ENCODE measurements around the gene FAR2.

The FAR2 gene

DNA sequence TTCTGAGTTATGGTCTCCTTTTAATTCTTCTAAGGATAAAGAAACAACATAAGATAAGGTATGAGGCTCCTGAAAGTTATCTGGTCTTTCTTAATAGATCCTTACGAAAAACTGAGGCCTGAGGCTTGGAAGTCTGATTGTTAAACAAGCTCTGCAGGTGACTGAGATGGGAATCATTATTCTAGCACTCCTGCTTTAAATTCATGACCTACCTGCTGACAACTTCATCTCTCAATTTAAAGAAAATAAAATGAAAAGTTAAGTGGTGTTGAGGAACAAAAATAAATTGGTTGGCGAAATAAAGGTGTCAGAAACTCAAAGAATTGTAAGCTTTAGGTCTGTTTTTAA lies 80.1 kb downstream of the FAR2 start:
- H3K4me3 ChIP-seq (ENCODE audit: low read depth, low read length): no peak overlapping the region
- no peak for DNase-seq (ENCODE audit: low read depth)
- TF ChIP-seq, protein P1, sequence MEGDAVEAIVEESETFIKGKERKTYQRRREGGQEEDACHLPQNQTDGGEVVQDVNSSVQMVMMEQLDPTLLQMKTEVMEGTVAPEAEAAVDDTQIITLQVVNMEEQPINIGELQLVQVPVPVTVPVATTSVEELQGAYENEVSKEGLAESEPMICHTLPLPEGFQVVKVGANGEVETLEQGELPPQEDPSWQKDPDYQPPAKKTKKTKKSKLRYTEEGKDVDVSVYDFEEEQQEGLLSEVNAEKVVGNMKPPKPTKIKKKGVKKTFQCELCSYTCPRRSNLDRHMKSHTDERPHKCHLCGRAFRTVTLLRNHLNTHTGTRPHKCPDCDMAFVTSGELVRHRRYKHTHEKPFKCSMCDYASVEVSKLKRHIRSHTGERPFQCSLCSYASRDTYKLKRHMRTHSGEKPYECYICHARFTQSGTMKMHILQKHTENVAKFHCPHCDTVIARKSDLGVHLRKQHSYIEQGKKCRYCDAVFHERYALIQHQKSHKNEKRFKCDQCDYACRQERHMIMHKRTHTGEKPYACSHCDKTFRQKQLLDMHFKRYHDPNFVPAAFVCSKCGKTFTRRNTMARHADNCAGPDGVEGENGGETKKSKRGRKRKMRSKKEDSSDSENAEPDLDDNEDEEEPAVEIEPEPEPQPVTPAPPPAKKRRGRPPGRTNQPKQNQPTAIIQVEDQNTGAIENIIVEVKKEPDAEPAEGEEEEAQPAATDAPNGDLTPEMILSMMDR (IDR thresholded peaks at IDR 0.05; ENCODE audit: low read depth, low read length, missing control alignments): no peak
- in situ Hi-C loops (cut with HindIII; ENCODE audit: low sequenced_read_pairs): no loop called here

DNA sequence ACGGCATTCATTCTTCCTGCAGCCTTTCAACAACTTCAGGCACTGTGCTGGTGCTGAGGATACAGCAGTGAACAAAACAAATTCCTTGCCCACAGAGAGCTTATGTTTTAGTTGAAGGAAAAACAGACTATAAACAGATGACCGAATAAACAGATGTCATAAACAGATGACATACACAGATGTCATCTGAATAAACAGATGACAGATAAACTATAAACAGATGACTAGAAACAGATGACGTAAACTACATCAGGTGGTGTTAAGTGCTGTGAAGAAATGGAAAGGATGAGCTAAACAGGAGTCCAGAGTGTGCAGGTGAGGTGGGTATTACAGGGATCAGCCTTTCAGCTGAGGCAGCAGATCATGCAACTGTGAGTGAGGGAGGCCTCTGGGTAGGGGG lies 80.9 kb downstream of the FAR2 start:
- no peak overlapping the region for H3K4me3 ChIP-seq (ENCODE audit: low read depth, low read length)
- TF ChIP-seq, protein P1 (IDR thresholded peaks at IDR 0.05; ENCODE audit: low read depth, low read length, missing control alignments): no peak
- in situ Hi-C loops (cut with HindIII; ENCODE audit: low sequenced_read_pairs): no loop called here
- DNase-seq (ENCODE audit: low read depth): no peak

DNA sequence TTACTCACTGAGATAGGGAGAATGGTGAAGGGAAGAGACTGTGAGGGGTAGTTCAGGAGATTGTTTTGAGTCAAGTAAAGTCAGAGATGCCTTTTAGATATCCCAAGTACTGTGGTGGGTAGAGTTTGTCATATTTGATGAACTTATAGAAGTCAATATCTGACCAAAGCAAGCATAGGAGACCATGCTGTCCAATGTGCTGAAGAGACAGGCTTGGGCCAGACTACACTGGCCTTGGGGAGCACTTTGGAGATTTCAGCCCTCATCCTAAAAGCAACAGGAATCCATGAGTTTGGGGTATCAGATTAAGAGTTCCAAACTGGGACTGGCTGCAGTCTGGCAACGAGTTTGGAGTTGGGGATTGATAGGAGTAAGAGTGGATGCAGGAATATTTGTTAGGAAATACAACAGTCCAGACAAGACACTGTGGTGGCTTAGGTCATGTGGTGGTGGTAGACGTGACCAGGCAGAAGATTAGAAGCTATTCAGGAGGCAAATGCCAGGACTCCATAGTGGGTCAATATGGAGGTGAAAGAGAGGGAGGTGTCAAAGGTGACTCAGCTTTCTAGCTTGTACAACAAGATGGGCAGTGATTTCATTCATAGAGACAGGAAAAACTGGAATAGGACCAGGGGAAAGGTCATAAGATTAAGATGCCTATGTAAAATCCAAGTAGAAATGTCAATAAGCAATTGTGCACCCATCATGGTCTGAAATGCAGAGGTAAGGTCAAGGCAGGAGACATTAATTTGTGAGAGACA lies 81.9 kb downstream of the FAR2 start:
- DNase-seq (ENCODE audit: low read depth): no peak
- no peak overlapping the region for H3K4me3 ChIP-seq (ENCODE audit: low read depth, low read length)
- TF ChIP-seq, protein P1 (IDR thresholded peaks at IDR 0.05; ENCODE audit: low read depth, low read length, missing control alignments): no peak
- in situ Hi-C loops (cut with HindIII; ENCODE audit: low sequenced_read_pairs): no loop called here

DNA sequence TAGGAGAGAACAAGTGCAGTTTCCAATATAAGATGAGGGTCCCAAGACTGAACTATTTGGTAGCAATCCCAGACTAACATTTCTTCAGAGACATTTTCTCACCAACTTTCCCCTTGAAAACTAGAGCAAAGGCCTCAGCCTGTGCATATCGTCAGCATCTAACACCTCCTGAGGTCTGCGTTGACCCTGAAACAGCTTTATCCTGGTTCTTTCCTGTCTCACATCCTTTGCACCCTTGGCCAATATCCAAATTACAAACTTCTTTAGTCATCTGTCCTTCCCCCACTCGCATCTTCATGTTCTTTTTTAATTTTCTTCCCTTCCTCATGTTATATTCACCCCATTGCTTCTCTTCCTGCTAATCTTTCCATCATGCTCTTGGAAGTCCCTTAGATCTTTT lies 83.0 kb downstream of the FAR2 start:
- no peak overlapping the region for H3K4me3 ChIP-seq (ENCODE audit: low read depth, low read length)
- in situ Hi-C loops (cut with HindIII; ENCODE audit: low sequenced_read_pairs): no loop called here
- DNase-seq (ENCODE audit: low read depth): no peak
- TF ChIP-seq, protein P1 (IDR thresholded peaks at IDR 0.05; ENCODE audit: low read depth, low read length, missing control alignments): no peak

DNA sequence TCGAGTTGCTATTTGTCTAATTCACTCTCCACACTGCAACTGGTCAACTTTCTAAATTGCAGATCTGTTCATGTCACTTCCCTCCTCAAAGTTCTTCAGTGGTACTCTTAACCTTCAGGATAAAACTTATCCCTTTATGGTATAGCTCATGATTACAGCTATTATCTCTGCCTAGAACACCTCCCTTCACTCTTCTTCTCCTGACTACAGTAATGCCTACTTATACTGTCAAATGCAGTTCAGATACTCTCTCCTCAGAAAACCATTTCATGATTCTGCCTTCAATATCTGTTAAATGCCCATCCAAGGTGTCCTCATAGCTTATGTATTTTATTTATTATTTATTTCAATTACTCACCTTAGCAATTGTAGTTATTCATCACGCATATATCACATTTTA lies 85.5 kb downstream of the FAR2 start:
- TF ChIP-seq, protein P1 (IDR thresholded peaks at IDR 0.05; ENCODE audit: low read depth, low read length, missing control alignments): no peak
- no peak for DNase-seq (ENCODE audit: low read depth)
- in situ Hi-C loops (cut with HindIII; ENCODE audit: low sequenced_read_pairs): no loop called here
- H3K4me3 ChIP-seq (ENCODE audit: low read depth, low read length): no peak overlapping the region

DNA sequence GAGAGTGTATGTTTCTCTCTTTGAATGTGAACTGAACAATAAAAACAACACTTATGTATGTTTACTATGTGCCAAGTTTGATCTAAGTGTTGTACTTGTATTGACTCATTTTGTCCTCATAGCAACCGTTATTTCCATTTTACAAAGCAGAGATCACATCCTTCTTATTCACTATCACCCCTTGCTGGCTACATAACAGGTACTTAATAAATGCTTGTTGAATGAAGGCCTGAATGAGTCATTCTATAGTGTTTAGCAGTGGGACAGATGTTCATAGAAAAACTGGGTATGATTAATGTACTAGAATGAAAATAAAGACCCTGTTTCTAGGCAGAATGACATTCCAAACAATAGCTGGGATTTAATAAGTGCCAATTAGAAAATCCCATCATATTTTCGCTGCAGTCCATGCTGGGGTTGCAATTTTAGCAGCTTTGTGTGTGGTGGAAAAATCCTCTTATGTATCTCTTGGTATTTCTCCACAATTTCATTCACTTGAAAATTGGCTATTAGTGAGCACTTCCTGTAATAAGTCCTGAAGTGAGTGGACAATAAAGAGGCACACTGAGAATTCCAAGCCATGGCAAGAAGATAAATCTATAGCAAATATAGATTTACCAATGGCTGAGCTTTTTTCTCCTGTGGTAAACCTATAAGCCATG lies 86.0 kb downstream of the FAR2 start:
- in situ Hi-C loops (cut with HindIII; ENCODE audit: low sequenced_read_pairs): no loop called here
- DNase-seq (ENCODE audit: low read depth): no peak
- TF ChIP-seq, protein P1 (IDR thresholded peaks at IDR 0.05; ENCODE audit: low read depth, low read length, missing control alignments): no peak
- no peak overlapping the region for H3K4me3 ChIP-seq (ENCODE audit: low read depth, low read length)
